ENCODE measurements around the gene PRDM5.
"Not testable (repeated sequence)": the region's sequence is repeated elsewhere in the genome, so short reads cannot be mapped to it uniquely, and the experiment has no call there.

Gene PRDM5

DNA sequence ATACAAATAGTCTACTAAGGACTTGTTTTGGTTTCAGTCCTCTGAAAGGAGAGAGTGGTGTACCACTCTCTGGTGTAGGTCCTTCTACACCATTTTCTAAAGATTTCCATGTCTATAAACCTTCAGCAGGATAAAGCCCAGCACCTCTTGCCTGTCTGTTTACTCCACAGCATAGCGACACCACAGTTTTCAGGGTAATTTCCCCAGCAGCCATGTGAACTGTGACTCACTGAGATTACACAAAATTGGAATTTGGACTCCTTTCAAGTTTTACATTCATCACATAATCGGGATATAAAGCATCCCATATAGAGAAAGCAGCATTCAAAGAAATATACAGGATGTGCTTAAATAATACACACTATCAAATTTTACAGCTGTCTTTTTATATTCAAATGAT, 229.6 kb downstream of the PRDM5 start:
- DNase-seq: no peak

DNA sequence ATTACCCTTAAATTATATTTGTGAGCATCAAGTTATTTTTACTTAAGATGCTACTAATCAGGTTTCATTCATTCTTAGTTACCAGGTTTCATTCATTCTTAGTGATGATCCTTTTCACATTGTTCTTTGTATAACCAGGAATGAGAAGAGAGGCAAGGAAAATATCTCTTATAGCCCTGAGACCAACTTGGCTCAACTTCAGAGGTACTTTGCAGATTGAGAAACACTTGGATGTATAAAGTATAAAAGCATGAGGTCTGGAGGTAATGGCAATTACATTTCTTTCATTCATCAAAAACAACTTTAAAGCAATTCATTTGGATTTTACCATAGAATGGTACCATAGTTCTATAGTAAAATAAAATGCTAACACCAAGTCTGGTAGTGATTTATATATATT, 231.0 kb downstream of the PRDM5 start:
- DNase-seq: no peak

DNA sequence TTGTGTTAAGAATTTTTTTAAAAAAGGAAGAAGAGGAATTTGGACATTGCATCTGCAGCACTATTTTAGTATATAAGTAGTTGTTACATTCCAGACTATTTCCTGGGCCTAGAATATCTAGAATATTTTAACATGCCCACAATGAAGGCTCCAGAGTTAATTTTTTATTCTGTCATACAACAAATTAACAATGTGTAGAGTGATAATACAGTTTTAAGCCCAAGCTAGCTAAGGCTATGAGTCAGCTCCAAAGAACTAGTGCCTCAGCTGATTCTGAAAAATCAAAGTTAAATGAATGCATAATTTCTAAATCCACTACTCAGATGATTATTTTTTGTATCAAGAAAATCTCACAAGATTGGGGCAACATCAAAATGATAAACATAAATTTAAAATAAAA, 231.4 kb downstream of the PRDM5 start:
- no peak for DNase-seq

DNA sequence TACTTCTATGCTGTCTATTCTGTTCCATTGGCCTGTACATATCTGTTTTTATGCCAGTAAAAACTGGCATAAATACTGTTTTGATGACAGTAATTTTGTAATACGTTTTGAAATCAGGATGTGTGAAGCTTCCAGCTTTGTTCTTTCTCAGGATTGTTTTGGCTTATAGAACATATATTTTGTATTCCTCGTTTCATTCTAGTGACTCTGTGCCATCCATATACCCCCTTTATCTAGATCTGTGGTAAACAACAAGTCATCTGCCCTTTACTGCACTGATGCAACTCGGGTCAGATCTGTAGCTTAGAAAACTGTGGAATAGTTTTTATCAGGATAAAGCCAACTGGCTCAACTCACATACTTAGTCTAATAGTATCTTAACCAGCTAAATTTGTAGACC, 233.7 kb downstream of the PRDM5 start:
- no peak for DNase-seq

DNA sequence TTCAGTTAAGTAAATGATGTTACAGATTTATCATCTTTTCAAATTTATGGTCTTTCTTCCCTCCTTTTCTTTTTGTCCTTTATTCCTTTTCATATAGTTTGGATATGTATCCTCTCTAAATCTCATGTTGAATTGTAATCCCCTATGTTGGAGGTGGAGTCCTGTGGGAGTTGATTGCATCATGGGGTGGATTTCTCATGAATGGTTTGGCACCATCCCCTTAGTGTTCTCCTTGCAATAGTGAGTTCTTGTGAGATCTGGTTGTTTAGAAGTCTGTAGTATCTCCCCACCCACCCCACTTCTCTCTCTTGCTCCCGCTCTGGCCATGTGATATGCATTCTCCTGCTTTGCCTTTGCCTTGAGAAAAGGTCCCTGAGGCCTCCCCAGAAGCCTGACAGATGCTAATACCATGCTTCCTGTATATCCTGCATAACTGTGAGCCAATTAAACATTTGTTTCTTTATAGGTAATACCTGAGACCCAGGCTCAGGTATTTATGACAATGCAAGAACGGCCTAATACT, 236.7 kb downstream of the PRDM5 start:
- DNase-seq: no peak

DNA sequence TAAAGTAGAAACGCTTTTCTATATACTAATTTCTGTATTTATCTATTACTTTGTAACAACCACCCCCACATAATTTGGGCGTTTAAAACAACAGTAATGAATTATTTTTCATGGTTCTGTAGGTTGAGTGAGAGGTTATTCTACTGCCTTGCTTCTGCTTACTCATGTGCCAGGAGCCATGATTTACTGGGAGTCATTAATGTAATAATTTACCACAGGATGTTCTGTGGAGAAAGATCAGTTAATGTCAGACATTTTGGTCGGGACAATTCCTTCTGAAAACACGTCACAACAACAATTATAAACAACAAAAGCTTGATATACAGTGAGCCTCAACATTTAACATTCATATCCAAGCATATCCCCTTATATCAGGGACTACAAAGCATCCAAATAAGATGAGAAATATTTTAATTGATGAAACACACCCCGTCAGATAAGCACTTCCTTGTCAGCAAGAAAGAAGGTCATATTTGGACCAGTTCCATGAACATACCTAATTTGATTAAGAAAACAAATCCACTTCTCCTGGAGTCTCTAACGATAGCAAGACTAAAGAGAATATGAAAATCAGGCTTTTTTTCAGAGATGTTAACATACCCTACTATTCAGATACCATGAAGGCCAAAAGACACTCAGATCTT, 238.5 kb downstream of the PRDM5 start:
- no peak for DNase-seq

DNA sequence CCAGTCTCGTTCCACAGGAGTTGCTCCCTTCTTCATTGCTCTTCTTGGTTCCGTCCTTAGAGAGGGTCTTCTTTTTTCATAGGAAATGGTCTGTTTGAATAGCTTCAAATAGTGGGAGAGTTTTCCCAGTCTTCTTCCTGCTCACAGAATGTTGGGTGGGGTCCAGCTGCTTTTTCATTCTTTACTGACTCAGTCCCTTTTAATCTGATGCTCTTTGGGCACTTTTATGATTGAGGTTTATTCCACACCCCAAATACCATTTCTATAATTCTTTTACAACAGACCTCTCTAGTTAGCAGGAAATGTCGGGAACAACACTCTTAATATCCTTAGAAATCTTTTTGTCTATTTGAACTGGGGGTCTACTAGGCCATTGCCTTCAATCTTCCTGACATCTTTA, 239.5 kb downstream of the PRDM5 start:
- DNase-seq: no peak

DNA sequence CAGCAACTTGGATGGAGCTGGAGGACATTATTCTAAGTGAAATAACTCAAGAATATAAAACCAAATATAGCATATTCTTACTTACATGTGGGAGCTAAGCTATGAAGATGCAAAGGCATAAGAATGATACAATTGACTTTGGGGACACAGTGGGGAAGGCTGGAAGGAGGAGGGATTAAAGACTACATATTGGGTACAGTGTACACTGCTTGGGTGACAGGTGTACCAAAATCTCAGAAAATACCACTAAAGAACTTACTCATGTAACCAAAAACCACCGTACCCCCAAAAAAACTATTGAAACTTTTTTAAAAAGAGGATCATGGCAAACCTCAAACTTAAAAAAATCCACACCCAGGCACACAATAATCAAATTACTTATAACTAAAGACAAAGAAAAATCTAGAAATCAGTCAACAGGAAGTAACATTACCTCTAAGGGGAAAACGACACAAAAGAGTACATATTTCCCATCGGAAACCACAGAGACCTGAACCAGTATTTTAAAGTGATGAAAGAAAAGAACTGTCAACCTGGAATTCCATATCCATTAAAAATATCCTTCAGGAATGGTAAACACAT, 241.8 kb downstream of the PRDM5 start:
- no peak for DNase-seq

DNA sequence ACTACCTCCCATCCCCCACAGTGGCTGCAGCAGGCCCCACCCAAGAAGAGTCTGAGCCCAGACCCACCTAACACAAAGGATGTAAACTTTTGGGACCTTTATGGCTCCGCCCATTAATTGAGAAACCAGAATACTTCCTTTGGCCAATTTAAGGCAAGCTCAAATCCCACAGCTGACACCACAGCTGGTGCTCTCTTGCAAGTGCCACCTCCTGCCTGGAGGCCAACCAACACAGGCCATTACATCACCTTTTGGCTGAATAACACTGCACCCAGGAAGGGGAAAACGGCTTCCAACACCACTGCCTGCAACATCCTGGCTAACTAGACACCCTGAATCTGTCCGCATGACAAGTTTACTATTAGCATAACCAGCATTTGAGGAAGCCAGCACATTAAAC, 248.8 kb downstream of the PRDM5 start:
- DNase-seq: no peak

DNA sequence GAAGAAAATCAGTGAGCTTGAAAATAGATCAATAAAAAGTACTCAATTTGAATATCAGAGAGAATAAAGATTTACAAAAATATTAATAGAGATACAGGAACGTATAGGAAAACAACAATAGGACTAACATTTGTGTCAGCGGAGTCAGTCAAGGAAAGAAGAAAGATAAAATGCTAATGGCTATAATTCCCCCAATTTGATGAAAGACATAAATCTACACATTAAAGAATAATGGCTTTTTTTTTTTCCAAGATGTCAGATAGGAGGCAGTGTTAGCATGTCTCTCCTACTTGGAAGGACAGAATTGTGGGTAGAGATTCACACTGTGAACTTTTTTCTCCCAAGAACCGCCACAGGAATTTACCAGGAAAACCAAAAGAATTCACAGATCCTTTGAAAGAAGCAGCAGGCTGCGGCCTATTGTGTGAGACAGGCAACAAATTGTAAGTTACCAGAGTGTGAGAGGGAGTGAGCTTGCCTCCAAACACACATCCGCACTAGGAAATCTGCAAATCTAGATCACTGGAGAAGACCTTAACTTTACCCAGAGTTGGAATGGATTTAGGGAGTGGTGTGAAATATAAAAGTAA, 249.9 kb downstream of the PRDM5 start:
- DNase-seq: no peak

DNA sequence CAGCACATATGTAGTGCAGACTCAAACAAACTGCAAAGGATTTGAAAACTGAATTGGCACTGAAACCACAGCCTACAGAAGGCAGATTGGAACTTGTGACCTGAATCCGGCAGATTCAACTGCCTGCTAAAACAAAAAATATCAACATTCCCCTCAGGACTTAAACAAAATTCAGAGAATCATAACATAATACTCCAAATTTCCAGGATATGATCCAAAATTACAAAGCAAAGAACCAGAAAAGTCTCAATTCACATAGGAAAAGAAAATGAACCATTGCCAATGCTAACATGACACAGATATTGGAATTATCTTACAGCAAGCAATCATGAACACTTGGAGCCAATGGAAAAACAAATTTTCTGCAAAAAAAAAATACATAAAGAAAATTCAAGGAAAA, 250.4 kb downstream of the PRDM5 start:
- DNase-seq: no peak

DNA sequence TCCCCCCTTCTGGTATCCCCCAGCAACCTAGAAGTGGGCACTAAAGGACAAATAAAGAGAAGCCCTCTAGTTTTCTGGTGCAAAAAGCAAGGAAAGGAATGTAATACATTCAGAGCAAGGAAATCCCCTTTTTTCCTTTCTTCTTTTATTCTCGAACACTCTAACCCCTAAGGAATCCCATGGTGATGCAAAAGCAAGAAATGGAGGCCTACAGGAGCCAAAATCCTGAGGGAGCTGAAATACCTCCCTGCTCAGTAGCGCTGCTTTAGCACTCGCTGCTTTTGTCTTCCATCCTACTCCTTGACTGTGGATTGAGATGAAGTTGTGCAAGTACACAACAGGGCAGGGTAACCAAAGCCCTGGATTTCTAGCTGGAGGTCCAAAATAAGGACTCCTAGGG, 251.0 kb downstream of the PRDM5 start:
- no peak for DNase-seq

DNA sequence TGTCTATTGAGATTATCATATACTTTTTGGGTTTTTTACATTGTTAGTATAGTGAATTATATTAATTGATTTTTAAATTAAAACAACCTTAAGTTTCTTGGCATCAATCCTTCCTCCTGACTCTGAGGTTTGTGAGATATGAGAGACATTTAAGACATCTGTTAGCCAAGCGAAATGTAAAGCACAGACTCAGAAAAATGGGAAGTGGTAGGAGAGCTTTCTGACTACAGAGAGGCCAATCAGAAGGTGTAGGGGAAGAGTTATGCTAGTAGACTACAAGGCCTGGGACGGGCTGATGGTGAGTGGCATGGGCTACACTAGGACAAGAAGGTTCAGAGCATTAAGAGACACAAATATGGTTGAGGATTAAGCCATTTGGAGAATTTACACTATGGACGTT, 255.4 kb downstream of the PRDM5 start:
- DNase-seq: no peak

DNA sequence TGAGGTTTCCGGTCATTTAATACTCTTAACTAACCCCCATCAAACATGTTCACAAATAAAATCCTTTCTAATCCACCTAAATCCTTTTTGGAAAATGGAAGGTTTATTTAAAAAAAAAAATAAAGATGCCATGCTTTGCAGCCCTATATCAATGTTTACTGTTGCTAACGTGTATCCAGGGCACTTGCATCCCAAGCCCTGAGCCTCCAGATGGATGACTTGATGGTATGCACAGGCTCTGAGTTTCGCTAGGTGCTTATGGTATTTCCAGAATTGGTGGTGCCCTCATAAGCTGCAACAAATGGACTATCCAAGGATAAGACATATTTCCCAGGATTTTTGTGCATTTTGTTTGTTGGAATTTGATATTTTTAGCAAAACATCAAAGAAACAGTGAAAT, 257.7 kb downstream of the PRDM5 start:
- no peak for DNase-seq

DNA sequence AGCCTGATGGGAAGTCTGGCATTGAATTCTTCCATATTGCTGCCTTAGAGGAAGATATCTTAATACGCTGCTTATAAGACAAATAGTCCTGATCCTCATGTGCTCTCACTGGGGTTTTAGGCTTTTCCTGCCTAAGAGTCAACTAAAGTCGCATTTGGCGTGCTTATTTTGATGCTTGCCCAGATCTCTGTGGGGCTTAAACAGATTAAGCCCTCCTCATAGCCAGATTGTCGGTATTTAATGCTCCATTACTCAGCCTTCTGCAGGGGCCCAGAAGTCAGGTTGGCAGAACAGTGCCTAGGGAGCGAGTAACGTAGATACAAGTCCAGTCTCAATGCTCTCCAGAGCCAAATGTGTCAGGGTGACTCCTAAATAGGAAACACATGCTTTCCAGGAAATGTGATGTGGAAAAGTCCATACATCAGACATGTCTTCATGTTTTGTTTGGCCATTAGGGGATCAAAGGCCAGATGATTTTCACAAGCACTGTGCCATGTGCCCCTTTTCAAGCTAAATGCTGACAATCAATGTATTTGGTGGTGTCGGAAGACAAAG, 262.8 kb downstream of the PRDM5 start:
- peak; percentile 45 for DNase-seq

DNA sequence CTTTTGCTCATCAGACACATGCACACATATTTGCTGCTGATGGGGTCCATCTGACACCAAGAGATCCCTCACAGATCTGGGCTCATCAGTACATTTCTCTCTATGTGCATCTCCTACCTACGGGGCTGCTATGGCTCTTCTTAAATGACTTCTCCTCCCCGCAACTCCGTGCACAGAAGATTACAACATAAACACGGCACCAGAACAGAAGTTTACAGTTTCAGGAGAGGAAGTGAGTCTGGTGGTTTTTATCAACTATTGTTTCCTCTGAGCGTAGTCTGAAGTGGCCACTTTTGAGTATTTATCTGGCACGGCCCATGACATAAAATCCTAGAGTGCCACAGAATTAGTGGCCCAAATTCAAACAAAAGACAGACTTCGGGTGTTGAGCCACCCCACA, 263.8 kb downstream of the PRDM5 start:
- no peak for DNase-seq

DNA sequence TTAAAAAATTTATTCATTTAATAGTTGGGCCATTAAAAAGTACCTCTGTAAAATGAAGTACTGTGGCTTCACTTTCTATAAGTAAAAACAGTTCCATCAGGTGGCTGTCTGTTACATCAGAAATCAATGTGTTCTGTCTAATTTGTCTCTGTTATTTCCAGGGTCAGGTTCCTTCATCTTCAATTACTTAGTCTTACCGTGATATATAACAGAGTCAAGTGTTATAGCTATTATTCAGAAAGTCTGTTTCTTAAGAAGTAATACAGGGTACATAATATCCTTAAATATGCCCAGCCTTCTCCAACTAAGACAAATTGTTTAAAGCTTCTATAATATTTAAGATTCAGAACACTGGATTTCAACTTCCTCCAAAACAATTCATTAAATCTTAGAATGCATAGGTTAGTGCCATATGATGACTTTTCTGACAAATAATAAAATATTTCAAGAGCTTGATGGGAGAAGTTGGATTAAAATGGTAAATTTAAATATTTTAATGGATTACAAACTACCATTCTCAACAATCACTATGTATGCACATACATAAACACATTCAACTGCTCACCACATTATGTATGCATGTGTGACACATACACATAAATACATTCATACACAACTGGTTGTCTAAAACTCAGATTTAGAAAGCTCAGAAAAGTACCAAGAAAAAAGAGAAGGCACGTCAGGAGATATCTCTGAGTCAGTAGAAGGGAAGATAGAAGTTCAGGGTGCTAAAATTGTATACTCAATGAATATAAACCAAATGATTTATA, 268.5 kb downstream of the PRDM5 start:
- no peak for DNase-seq

DNA sequence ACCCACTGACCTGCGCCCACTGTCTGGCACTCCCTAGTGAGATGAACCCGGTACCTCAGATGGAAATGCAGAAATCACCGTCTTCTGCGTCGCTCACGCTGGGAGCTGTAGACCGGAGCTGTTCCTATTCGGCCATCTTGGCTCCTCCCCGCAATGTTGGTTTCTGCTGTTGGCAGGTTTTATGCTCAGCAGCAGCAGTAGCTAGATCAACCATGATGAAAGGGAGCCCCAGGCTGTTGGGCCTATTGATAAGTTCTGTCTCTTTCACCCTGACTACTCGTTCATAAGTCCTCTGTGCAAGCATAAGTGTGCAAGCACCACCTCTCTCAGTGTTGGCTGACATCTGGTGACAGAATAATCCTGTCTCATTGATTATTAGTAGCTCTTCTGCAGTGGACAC, 274.2 kb downstream of the PRDM5 start:
- not testable (repeated sequence) for DNase-seq
